GF-D8 (cell line): ENCODE measurements around the gene SUGCT.

Experiments
- DNase-seq: peaks from one replicate; lab custom pipeline; 2025; lab: John Stamatoyannopoulos, UW

SUGCT gene

GRCh38 chr7:40775877-40776276, 641.1 kb downstream of the SUGCT start:
- no peak for DNase-seq

GRCh38 chr7:40777730-40778312, 643.0 kb downstream of the SUGCT start:
- DNase-seq, result no peak

- DNase-seq, result no peak
These were observed 645.7 kb downstream of the SUGCT start for GRCh38 chr7:40780460-40780859.

GRCh38 chr7:40782836-40783235, 648.0 kb downstream of the SUGCT start:
- no peak for DNase-seq

- DNase-seq, result no peak
These were observed 649.4 kb downstream of the SUGCT start for GRCh38 chr7:40784176-40784575.

GRCh38 chr7:40786909-40787308, 652.1 kb downstream of the SUGCT start:
- no peak for DNase-seq

GRCh38 chr7:40793132-40793531, 658.3 kb downstream of the SUGCT start:
- DNase-seq, result no peak

- DNase-seq, result no peak
These were observed 660.8 kb downstream of the SUGCT start for GRCh38 chr7:40795607-40796006.

GRCh38 chr7:40796723-40797122, 661.9 kb downstream of the SUGCT start:
- DNase-seq, result no peak

- DNase-seq, result no peak
These were observed 663.8 kb downstream of the SUGCT start for GRCh38 chr7:40798613-40799012.

GRCh38 chr7:40799493-40800403, 664.9 kb downstream of the SUGCT start:
- DNase-seq, result no peak

GRCh38 chr7:40800771-40801170, 666.0 kb downstream of the SUGCT start:
- no peak for DNase-seq

- peak; percentile 69 for DNase-seq
These were observed 667.7 kb downstream of the SUGCT start for GRCh38 chr7:40802497-40802896.

GRCh38 chr7:40804477-40805215, 669.8 kb downstream of the SUGCT start:
- no peak for DNase-seq

GRCh38 chr7:40805361-40805760, 670.6 kb downstream of the SUGCT start:
- no peak for DNase-seq

GRCh38 chr7:40808378-40808942, 673.7 kb downstream of the SUGCT start:
- DNase-seq, result no peak

- DNase-seq, result no peak
These were observed 675.5 kb downstream of the SUGCT start for GRCh38 chr7:40810274-40810673.

GRCh38 chr7:40811666-40812065, 676.9 kb downstream of the SUGCT start:
- no peak for DNase-seq

- DNase-seq, result no peak
These were observed 680.2 kb downstream of the SUGCT start for GRCh38 chr7:40815022-40815421.

GRCh38 chr7:40815512-40815911, 680.7 kb downstream of the SUGCT start:
- no peak for DNase-seq

GRCh38 chr7:40822861-40823260, 688.1 kb downstream of the SUGCT start:
- no peak for DNase-seq

- no peak for DNase-seq
These were observed 689.7 kb downstream of the SUGCT start for GRCh38 chr7:40824461-40824860.
